ENCODE data around the gene TSPAN14. TPM values are rescaled to one million over a fixed set of nuclear protein-coding genes. Genes with fewer than 3 reads are reported as not detected.

Gene TSPAN14
- total RNA-seq, 1 donor from 2014 or later: 21.1 TPM

- H3K4me3 ChIP-seq (ENCODE audit: low read depth, low read length): peak overlapping the region; percentile 33
- no peaks in the 10 kb centered on the region for H3K27me3 ChIP-seq (ENCODE audit: control insufficient read depth, insufficient read depth, low read length)
- H3K36me3 ChIP-seq (ENCODE audit: control insufficient read depth, insufficient read depth, low read length): peaks cover 2% of the 10 kb centered on the region
- DNase-seq (ENCODE audit: low read depth) (peak; percentile 84), FAIRE-seq (no peak)
- TF ChIP-seq CTCF (IDR thresholded peaks at IDR 0.05; ENCODE audit: insufficient read depth, low read length, severe bottlenecking): no peak
These were observed 861 bp upstream of the TSPAN14 start for GRCh38 chr10:80453056-80453841.

- H3K36me3 ChIP-seq (ENCODE audit: control insufficient read depth, insufficient read depth, low read length): peaks cover 4% of the 10 kb centered on the region
- FAIRE-seq (no peak), DNase-seq (ENCODE audit: low read depth) (no peak)
- peak overlapping the region; percentile 68 for H3K4me3 ChIP-seq (ENCODE audit: low read depth, low read length)
- TF ChIP-seq CTCF (IDR thresholded peaks at IDR 0.05; ENCODE audit: insufficient read depth, low read length, severe bottlenecking): no peak
- no peaks in the 10 kb centered on the region for H3K27me3 ChIP-seq (ENCODE audit: control insufficient read depth, insufficient read depth, low read length)
These were observed 677 bp downstream of the TSPAN14 start for GRCh38 chr10:80454513-80455460.

GRCh38 chr10:80455461-80456349, 1.6 kb downstream of the TSPAN14 start:
- FAIRE-seq (no peak), DNase-seq (ENCODE audit: low read depth) (no peak)
- Histone ChIP-seq H3K27me3 (ENCODE audit: control insufficient read depth, insufficient read depth, low read length) (no peaks in the 10 kb centered on the region), H3K36me3 (ENCODE audit: control insufficient read depth, insufficient read depth, low read length) (peaks cover 4% of the 10 kb centered on the region), H3K4me3 (ENCODE audit: low read depth, low read length) (peak overlapping the region; percentile 68)
- no peak for TF ChIP-seq CTCF (IDR thresholded peaks at IDR 0.05; ENCODE audit: insufficient read depth, low read length, severe bottlenecking)

- Histone ChIP-seq H3K4me3 (ENCODE audit: low read depth, low read length) (no peak overlapping the region), H3K36me3 (ENCODE audit: control insufficient read depth, insufficient read depth, low read length) (peaks cover 4% of the 10 kb centered on the region), H3K27me3 (ENCODE audit: control insufficient read depth, insufficient read depth, low read length) (no peaks in the 10 kb centered on the region)
- DNase-seq (ENCODE audit: low read depth) (no peak), FAIRE-seq (no peak)
- peak; percentile 32 for TF ChIP-seq CTCF (IDR thresholded peaks at IDR 0.05; ENCODE audit: insufficient read depth, low read length, severe bottlenecking)
These were observed 3.6 kb downstream of the TSPAN14 start for GRCh38 chr10:80457554-80458262.

- peaks cover 4% of the 10 kb centered on the region for H3K36me3 ChIP-seq (ENCODE audit: control insufficient read depth, insufficient read depth, low read length)
- no peak overlapping the region for H3K4me3 ChIP-seq (ENCODE audit: low read depth, low read length)
- no peaks in the 10 kb centered on the region for H3K27me3 ChIP-seq (ENCODE audit: control insufficient read depth, insufficient read depth, low read length)
- no peak for TF ChIP-seq CTCF (IDR thresholded peaks at IDR 0.05; ENCODE audit: insufficient read depth, low read length, severe bottlenecking)
- DNase-seq (ENCODE audit: low read depth): no peak
- no peak for FAIRE-seq
These were observed 4.1 kb downstream of the TSPAN14 start for GRCh38 chr10:80458263-80458625.

Measured in bronchial epithelial cell (primary cell).